ENCODE results near the gene HEXIM2. TPM values are rescaled to one million over a fixed set of nuclear protein-coding genes. Genes with fewer than 3 reads are reported as not detected.
A peak's percentile ranks its signal among the peaks of the same experiment; 100 is the strongest.

The HEXIM2 gene
- total and polyA plus RNA-seq, 2 of the 13 experiments (the other 11 are each of a cell fraction or from before 2014, with no cell fraction given), result 27.1 to 32.4 TPM

GRCh38 chr17:45149037-45149668, 12.5 kb upstream of the HEXIM2 start (continued):
- TF ChIP-seq ARID3A (IDR thresholded peaks at IDR 0.05; ENCODE audit: low read depth, low read length) (no peak), ZHX1 (CRISPR knock-in tag; IDR thresholded peaks at IDR 0.05; ENCODE audit: low read depth) (no peak), ZBTB25 (CRISPR knock-in tag; IDR thresholded peaks at IDR 0.05) (0 out of 2 replicates have a peak, but pooled peaks have one; percentile 62), JARID2 (CRISPR knock-in tag; IDR thresholded peaks at IDR 0.05; ENCODE audit: insufficient replicate concordance) (no peak), ZNF20 (CRISPR knock-in tag; IDR thresholded peaks at IDR 0.05) (no peak; the same call in 1 of the 2 replicates), PHF20 (CRISPR knock-in tag; IDR thresholded peaks at IDR 0.05) (no peak; the same call in 1 of the 2 replicates), THAP11 (CRISPR knock-in tag; IDR thresholded peaks at IDR 0.05) (peak; percentile 75), SKI (IDR thresholded peaks at IDR 0.05; ENCODE audit: partially characterized antibody) (no peak), BRF2 (CRISPR knock-in tag; IDR thresholded peaks at IDR 0.05) (0 out of 2 replicates have a peak, but pooled peaks have one; percentile 11), ZNF550 (CRISPR knock-in tag; IDR thresholded peaks at IDR 0.05; ENCODE audit: borderline replicate concordance) (no peak), ZNF143 (CRISPR knock-in tag; IDR thresholded peaks at IDR 0.05) (no peak), KIAA2018 (CRISPR knock-in tag; IDR thresholded peaks at IDR 0.05; ENCODE audit: borderline replicate concordance) (no peak), CCDC6 (CRISPR knock-in tag; IDR thresholded peaks at IDR 0.05) (no peak; the same call in 1 of the 2 replicates)
